Retinal pigment epithelial cell (primary cell): ENCODE measurements around the gene RFC4.

ENCODE experiments used
- DNase-seq: peaks from one replicate; pipeline ENCODE4 v3.0.0-alpha.2; 2010; ENCODE audit warnings: low read depth
- H3K4me3 ChIP-seq: 2 replicates; pipeline ENCODE4 v1.5.1; 2011; ENCODE audit warnings: mild to moderate bottlenecking, low read length, control low read depth, moderate library complexity
- TF ChIP-seq, protein P1 (sequence below): conservative IDR thresholded peaks from 2 replicates; pipeline ENCODE4 v1.5.1; 2011; ENCODE audit warnings: low read depth, low read length, control low read depth, inconsistent platforms

The RFC4 gene

DNA sequence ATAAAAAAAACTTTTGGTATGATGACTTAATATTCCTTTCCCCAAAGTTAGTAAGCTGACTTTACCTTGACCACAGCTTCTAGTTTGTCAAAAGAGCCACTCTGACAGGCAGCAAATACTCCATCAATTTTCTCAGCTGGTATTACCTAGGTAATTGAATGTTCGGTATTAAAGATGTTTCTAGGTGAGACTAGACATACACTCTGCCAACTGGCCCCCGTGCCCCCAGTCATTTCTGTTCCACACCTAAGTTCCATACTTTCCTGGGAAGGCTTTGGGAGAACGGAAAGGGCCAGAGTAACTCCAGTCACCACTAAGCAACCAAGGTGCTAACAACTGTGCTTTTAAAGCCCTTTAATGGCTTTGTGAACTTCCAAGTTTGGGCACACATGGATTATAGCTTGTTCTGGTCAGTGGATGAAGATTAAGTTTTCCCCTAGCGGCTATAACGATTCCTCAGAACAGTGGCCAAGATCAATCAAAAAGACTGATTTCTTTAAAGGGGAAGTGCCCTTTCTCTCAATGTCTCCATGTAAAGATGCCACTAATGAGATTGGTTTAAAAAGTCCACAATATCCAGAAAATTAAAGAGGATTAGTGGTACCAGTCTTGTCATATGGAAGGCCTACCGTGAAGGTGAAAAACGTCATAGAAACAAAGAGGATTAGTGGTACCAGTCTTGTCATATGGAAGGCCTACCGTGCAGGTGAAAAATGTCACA is 15.9 kb downstream of the RFC4 start:
- peak; percentile 59 for DNase-seq
- H3K4me3 ChIP-seq, result no peak overlapping the region
- TF ChIP-seq, protein P1, sequence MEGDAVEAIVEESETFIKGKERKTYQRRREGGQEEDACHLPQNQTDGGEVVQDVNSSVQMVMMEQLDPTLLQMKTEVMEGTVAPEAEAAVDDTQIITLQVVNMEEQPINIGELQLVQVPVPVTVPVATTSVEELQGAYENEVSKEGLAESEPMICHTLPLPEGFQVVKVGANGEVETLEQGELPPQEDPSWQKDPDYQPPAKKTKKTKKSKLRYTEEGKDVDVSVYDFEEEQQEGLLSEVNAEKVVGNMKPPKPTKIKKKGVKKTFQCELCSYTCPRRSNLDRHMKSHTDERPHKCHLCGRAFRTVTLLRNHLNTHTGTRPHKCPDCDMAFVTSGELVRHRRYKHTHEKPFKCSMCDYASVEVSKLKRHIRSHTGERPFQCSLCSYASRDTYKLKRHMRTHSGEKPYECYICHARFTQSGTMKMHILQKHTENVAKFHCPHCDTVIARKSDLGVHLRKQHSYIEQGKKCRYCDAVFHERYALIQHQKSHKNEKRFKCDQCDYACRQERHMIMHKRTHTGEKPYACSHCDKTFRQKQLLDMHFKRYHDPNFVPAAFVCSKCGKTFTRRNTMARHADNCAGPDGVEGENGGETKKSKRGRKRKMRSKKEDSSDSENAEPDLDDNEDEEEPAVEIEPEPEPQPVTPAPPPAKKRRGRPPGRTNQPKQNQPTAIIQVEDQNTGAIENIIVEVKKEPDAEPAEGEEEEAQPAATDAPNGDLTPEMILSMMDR, result peak; percentile 45

DNA sequence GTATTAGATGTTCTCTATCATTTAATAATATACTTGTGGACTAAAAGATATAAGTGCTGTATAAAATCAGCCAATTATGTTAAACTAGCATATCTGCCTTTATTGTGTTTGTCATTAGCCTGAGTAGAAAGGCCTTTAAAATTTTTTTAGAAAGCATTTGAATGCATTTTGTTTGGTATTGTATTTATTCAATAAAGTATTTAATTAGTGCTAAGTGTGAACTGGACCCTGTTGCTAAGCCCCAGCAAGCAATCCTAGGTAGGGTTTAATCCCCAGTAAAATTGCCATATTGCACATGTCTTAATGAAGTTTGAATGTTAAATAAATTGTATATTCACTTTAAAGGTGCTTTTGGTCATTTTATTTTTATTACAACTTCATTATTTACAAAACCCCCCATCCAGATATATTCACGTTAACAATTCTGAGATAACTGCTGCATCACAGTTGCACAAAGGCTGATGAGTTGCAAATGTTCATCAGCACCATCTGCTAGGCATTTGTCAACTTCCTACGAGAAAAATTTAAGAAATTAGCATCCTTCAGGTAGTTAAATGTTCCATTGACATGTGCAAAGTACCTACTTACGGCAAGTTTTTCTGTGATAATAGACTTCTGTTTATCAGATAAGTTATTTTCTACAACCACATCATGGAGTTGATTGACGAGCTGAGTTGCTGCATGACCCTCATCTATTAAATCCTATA is 16.6 kb downstream of the RFC4 start:
- no peak for DNase-seq
- TF ChIP-seq, protein P1, result no peak
- H3K4me3 ChIP-seq, result no peak overlapping the region

DNA sequence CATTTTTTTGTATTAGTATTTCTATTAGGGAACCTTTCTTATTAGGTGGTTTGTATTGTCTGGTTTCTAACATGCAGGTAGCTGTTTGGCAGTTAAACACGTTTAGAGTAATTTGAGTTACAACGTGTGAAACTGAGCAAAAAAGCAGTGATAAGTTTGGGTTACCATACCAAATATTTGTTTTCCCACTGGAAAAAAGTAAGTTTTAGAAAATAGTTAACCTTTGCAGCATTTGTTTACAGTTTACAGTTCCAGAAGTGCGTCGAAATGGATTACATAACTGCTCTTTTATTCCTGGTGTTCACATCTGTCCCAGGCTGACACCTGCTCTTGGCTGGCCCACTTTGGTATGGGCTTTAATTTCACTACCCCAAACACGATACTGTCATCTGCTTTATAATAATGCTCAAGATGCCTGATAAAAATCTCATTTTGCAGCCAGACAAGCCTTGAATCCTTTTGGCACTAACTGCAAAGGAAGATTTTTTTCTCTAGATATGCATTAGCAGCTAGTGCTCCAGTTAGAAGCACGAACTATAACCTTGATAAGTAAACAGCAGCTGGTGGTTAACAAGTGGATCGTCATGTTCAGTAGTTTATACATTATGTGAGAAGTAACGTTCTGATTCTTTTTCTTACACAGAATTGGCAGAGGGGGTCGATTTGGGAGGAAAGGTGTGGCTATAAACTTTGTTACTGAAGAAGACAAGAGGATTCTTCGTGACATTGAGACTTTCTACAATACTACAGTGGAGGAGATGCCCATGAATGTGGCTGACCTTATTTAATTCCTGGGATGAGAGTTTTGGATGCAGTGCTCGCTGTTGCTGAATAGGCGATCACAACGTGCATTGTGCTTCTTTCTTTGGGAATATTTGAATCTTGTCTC is 17.6 kb downstream of the RFC4 start:
- TF ChIP-seq, protein P1, result no peak
- peak overlapping the region; percentile 100 for H3K4me3 ChIP-seq
- no peak for DNase-seq

DNA sequence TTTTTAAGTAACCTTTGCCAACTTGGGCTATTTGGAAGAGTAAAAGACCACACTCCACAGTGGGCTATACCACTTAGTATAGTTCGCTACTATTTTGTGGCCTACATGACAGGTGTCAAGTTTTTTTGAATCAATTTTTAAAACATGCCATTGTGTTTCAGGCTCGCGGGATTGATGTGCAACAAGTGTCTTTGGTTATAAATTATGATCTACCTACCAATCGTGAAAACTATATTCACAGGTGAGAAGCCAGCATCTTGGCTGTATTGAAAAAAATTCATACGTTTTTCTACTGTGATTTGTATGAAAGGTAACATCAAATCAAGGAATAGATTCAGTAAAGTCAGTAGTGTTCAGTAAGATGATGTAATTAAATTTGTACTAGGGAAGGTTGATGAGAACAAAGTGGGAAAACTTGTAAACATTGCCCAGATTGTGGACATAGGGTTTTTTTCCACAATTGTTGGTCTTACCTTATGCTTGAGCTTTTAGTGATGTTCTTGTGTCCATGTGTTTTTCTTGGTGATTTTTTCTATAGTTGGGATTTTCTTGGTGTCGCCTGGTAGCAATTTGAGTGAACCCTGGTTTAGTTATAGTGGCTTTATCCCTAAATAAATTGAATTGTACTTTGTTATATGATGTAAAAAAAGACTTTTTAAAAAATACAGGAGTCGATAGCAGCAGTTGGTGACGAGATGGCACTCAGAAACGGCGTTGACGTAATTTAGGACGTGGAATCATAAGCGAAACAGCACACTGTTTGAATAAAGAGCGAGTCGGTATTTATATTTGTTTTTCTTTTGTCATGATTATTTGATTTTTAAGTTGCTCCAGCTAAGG is 18.4 kb downstream of the RFC4 start:
- peak overlapping the region; percentile 100 for H3K4me3 ChIP-seq
- TF ChIP-seq, protein P1, result no peak
- DNase-seq, result no peak

DNA sequence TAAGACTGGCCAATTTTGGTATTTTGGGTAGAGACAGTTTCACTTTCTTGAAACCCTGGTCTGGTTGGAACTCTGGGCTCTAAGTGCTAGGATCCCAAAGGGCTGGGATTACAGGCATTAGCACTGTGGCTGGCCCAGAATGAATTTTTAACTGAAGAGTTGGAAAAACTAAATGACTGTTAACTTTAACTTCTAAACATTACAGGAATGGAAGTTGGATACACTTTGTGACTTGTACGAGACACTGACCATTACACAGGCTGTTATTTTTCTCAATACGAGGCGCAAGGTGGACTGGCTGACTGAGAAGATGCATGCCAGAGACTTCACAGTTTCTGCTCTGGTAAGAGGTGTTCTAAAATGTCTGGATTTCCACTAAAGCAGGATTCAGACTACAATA is 19.4 kb downstream of the RFC4 start:
- peak overlapping the region; percentile 100 for H3K4me3 ChIP-seq
- no peak for DNase-seq
- TF ChIP-seq, protein P1, result no peak

DNA sequence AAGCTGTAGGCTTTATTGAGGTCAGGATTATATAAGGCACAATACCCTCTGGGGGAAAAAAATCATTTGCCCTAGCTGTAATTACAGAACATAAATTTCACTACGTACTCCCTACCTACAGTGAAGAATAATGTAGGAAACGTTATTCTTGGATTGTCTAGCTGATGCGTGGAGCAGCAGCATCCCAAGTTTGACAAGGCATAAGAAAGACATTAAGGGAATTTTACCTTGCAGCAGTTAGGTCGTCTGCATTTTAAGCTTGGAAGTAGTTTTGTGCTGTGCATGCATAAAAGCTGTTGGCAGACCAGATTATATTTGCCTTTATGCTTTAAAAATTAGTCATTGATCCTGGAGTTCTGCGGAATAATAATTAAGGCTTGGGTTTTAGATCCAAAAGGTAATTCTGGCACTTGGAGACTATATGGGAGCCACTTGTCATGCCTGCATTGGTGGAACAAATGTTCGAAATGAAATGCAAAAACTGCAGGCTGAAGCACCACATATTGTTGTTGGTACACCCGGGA is 20.7 kb downstream of the RFC4 start:
- H3K4me3 ChIP-seq, result peak overlapping the region; percentile 100
- TF ChIP-seq, protein P1, result no peak
- no peak for DNase-seq
